GM19452 (cell line): ENCODE measurements around the gene EMP2.

Experiments used
- ATAC-seq: cut with Tn5 transposase; IDR thresholded peaks from one replicate; pipeline ENCODE4 v1.9.1; 2021; ENCODE audit not compliant: unreplicated experiment

The EMP2 gene

DNA sequence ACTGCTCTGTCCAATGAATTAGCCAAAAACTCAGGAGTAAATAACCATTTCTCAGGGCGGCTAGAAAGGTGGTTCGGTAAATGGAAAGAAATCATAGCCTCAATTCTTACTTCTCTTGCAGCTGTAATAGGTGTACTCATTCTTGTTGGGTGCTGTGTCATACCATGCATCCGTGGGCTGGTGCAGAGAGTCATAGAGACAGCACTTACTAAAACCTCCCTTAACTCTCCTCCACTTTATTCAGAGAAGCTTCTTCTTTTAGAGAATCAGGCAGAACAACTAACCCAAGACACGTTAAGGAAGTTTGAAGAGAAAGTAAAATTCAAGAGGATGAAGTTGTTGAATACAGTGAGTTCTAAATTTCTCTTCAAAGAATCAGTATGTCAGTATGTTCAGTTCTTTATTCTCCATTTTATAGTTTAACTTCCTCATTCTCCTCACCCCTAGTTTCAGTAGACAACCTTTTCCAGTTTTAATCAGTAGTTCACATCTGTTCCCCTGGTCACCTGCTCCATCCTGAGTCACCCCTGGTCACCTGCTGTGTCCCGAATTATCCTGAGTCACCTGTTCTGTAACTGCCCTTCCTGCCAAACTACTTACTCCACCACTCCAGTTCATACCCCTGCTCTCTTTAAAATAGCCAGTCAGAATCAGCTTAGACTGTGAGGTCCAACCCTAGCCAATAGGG, 85.9 kb downstream of the EMP2 start:
- no peak for ATAC-seq

DNA sequence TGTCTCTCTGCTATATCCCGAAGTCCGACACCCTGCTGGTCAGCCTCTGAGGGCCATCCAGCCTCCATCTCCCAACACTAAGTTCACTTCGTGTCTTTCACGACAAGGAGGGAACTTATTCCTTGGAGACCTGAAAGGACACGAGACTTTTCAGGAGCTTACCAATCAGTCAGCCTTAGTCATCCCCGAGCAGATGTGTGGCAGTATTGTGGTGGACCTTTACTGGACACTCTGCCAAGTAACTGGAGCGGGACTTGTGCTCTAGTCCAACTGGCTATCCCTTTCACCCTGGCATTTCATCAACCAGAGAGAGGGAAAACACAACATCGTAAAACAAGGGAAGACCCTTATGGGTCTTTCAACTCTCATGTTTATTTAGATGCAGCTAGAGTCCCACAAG, 87.1 kb downstream of the EMP2 start:
- ATAC-seq: no peak

GRCh38 chr16:10490141-10490540, 90.3 kb downstream of the EMP2 start:
- no peak for ATAC-seq

- ATAC-seq: no peak
Observed at GRCh38 chr16:10485698-10486382, 94.6 kb downstream of the EMP2 start.

DNA sequence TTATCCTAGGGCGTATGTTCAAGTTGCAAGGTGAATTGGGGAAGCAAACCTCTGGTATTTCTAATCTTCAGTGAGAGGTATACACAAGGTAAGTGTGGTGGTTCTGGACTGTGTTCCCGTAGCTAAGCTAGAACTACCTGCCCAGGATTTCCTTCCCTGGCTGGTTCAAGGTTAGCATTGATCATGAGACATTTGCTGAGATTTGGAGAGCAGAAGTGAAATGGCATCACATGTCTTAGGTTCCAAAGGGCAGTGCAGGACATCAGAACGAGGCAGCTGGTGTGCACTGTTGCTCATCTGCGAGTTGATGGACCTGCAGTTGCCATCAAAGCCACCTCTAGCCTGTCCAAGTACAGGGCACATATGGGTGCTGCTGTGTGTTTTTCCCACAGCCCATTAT, 95.2 kb downstream of the EMP2 start:
- no peak for ATAC-seq

DNA sequence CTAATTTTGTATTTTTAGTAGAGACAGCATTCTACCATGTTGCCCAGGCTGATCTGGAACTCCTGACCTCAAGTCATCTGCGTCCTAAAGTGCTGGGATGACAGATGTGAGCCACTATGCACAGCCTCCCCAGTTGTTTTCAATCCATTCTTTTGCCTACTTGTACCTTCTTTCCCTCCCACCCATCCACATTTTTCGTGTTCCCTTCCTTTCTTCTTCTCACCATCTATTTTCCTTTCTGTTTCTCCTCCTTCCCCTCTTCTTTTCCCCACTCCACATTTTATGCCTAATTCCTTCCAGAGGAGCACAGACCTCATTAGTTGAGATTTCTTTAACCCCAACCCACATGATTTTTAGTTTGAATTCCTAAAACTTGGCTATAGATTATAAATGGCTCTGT, 100.2 kb downstream of the EMP2 start:
- ATAC-seq: no peak
